Activated gamma-delta T cell (primary cell): ENCODE results near the gene ZBTB34.

Experiments
- DNase-seq: peaks from one replicate; lab custom pipeline; 2025; lab: John Stamatoyannopoulos, UW

Gene ZBTB34

GRCh38 chr9:126919193-126919592, 58.8 kb downstream of the ZBTB34 start:
- no peak for DNase-seq

GRCh38 chr9:126925876-126926275, 65.4 kb downstream of the ZBTB34 start:
- no peak for DNase-seq

- DNase-seq, result no peak
These were observed 65.9 kb downstream of the ZBTB34 start for GRCh38 chr9:126926364-126926763.

GRCh38 chr9:126927419-126927818, 67.0 kb downstream of the ZBTB34 start:
- DNase-seq, result no peak

GRCh38 chr9:126932871-126933321, 72.5 kb downstream of the ZBTB34 start:
- no peak for DNase-seq

GRCh38 chr9:126933334-126933980, 73.0 kb downstream of the ZBTB34 start:
- no peak for DNase-seq

- no peak for DNase-seq
These were observed 74.0 kb downstream of the ZBTB34 start for GRCh38 chr9:126934441-126934840.
